HG03439 (cell line): Measurements from ENCODE around the gene MACC1.

ENCODE experiments used
- ATAC-seq: cut with Tn5 transposase; IDR thresholded peaks from one replicate; pipeline ENCODE4 v1.9.1; 2021; ENCODE audit warnings: mild to moderate bottlenecking, moderate library complexity; ENCODE audit not compliant: unreplicated experiment

Gene MACC1

GRCh38 chr7:20217193-20217948 is at the start of gene MACC1:
MACC1 (minus strand) TSS chr7:20217384; CDS start chr7:20161862, 55,522 bp downstream.
- peak; percentile 66 for ATAC-seq

GRCh38 chr7:20264623-20265022 is 47.4 kb upstream of the MACC1 start:
- ATAC-seq = no peak

GRCh38 chr7:20260223-20260622 is 43.0 kb upstream of the MACC1 start:
- no peak for ATAC-seq

GRCh38 chr7:20257212-20257611 is 40.0 kb upstream of the MACC1 start:
- ATAC-seq = no peak

- no peak for ATAC-seq
Observed at GRCh38 chr7:20249920-20250319, 32.7 kb upstream of the MACC1 start.

- ATAC-seq = no peak
Observed at GRCh38 chr7:20249376-20249775, 32.2 kb upstream of the MACC1 start.

GRCh38 chr7:20246236-20246635 is 29.1 kb upstream of the MACC1 start:
- no peak for ATAC-seq

GRCh38 chr7:20244334-20245120 is 27.3 kb upstream of the MACC1 start:
- no peak for ATAC-seq

GRCh38 chr7:20241911-20242261 is 24.7 kb upstream of the MACC1 start:
- no peak for ATAC-seq

GRCh38 chr7:20241194-20241910 is 24.2 kb upstream of the MACC1 start:
- no peak for ATAC-seq

GRCh38 chr7:20240080-20240926 is 23.1 kb upstream of the MACC1 start:
- ATAC-seq = peak; percentile 44

GRCh38 chr7:20238754-20239324 is 21.7 kb upstream of the MACC1 start:
- peak; percentile 88 for ATAC-seq

- no peak for ATAC-seq
Observed at GRCh38 chr7:20238194-20238753, 21.1 kb upstream of the MACC1 start.

GRCh38 chr7:20237464-20238193 is 20.4 kb upstream of the MACC1 start:
- ATAC-seq = no peak

- ATAC-seq = no peak
Observed at GRCh38 chr7:20236790-20237189, 19.6 kb upstream of the MACC1 start.

- no peak for ATAC-seq
Observed at GRCh38 chr7:20236043-20236442, 18.9 kb upstream of the MACC1 start.

- no peak for ATAC-seq
Observed at GRCh38 chr7:20235288-20235687, 18.1 kb upstream of the MACC1 start.

- no peak for ATAC-seq
Observed at GRCh38 chr7:20233362-20233761, 16.2 kb upstream of the MACC1 start.

GRCh38 chr7:20232848-20233247 is 15.7 kb upstream of the MACC1 start:
- no peak for ATAC-seq
